GM12878 (cell line): ENCODE results near the gene IMMP2L. TPM values are rescaled to one million over a fixed set of nuclear protein-coding genes. Genes with fewer than 3 reads are reported as not detected.

ENCODE experiments used
- ATAC-seq: fragments of 200-7000 bp; cut with Tn5 transposase; 3 replicates; pipeline ENCODE4 v1.9.1; 2020; ENCODE audit warnings: mild to moderate bottlenecking, moderate library complexity
- BruUV-seq: library from RNA; stranded (reverse); fragments of 400-500 nt; replicated peaks from 2 replicates; lab custom pipeline; 2021; lab: Mats Ljungman, UMichigan
- CTCF ChIA-PET: fragments of 300-600 bp; sonication (Branson Sonifier 250); formaldehyde crosslinking; extraction: SDS; loops from one replicate; lab custom pipeline; 2021; ENCODE audit warnings: inconsistent platforms; lab: Yijun Ruan, JAX
- POLR2A ChIA-PET: fragments of 350-600 bp; formaldehyde crosslinking; extraction: SDS; loops from one replicate; lab custom pipeline; 2021; ENCODE audit warnings: inconsistent platforms; lab: Charles Lee
- RAD21 ChIA-PET: fragments of 300-600 bp; sonication (Branson Sonifier 250); formaldehyde crosslinking; loops from one replicate; lab custom pipeline; 2023; ENCODE audit warnings: antibody characterized with exemption; ENCODE audit not compliant: unreplicated experiment; lab: Charles Lee
- SMC1A ChIA-PET: fragments of 300-600 bp; sonication (Branson Sonifier 250); formaldehyde crosslinking; loops from one replicate; lab custom pipeline; 2023; ENCODE audit not compliant: unreplicated experiment, uncharacterized antibody; lab: Charles Lee
- DNase-seq: peaks from one replicate; pipeline ENCODE4 v3.0.0-alpha.2; 2011; ENCODE audit warnings: low read depth, low spot score
- FAIRE-seq: peaks from 3 replicates; lab custom pipeline; 2011; peaks lifted over from hg19 to GRCh38; lab: Jason Lieb, UNC
- H2AFZ ChIP-seq: 2 replicates; pipeline ENCODE4 v1.6.0; 2011; ENCODE audit warnings: low read depth, low read length, control low read depth; ENCODE audit not compliant: control insufficient read depth
- H3K27ac ChIP-seq: 2 replicates; pipeline ENCODE4 v1.5.1; 2011; ENCODE audit warnings: control low read depth; ENCODE audit not compliant: control insufficient read depth, insufficient read depth
- H3K27me3 ChIP-seq, 2 experiments: replicated peaks in 1 of 2; 2 replicates each; pipeline versions ENCODE4 v1.6.0 to v1.6.1; 2011; ENCODE audit warnings: low read length in 1 of 2; ENCODE audit not compliant: control insufficient read depth in 2 of 2, insufficient read depth in 2 of 2
- H3K36me3 ChIP-seq, 2 experiments: 2 replicates each; pipeline ENCODE4 v1.5.1; 2011; ENCODE audit warnings: low read length in 1 of 2; ENCODE audit not compliant: control insufficient read depth in 2 of 2, insufficient read depth in 2 of 2
- H3K4me1 ChIP-seq: 2 replicates; pipeline ENCODE4 v1.6.1; 2011; ENCODE audit warnings: mild to moderate bottlenecking, low read length, moderate library complexity, mixed read lengths; ENCODE audit not compliant: control insufficient read depth, insufficient read depth
- H3K4me2 ChIP-seq: 2 replicates; pipeline ENCODE4 v1.6.0; 2011; ENCODE audit warnings: control low read depth; ENCODE audit not compliant: control insufficient read depth, insufficient read depth
- H3K4me3 ChIP-seq: fragments of 200-600 bp; sonication (generic); 2 replicates; pipeline ENCODE4 v1.5.1; 2016
- H3K79me2 ChIP-seq: 2 replicates; pipeline ENCODE4 v1.6.0; 2011; ENCODE audit warnings: low read length; ENCODE audit not compliant: control insufficient read depth, insufficient read depth
- H3K9ac ChIP-seq: 2 replicates; pipeline ENCODE4 v1.8.0; 2011; ENCODE audit warnings: low read length, control low read depth, mixed read lengths; ENCODE audit not compliant: control insufficient read depth, insufficient read depth
- H3K9me3 ChIP-seq: replicated peaks from 3 replicates; pipeline ENCODE4 v1.5.1; 2011; ENCODE audit warnings: mild to moderate bottlenecking, low read length; ENCODE audit not compliant: control insufficient read depth, insufficient read depth
- H4K20me1 ChIP-seq: 2 replicates; pipeline ENCODE4 v1.6.0; 2011; ENCODE audit not compliant: control insufficient read depth, insufficient read depth
- CEBPB ChIP-seq, 2 experiments: fragments of 150-350 bp in 1 of 2; IDR thresholded peaks; 2 replicates each; pipeline ENCODE4 v1.6.1; 2012 to 2014; ENCODE audit warnings: low read depth in 2 of 2, low read length in 2 of 2, borderline replicate concordance in 1 of 2, inconsistent platforms in 1 of 2
- MYC ChIP-seq: IDR thresholded peaks from 2 replicates; pipeline ENCODE4 v1.6.1; 2011; ENCODE audit warnings: mild to moderate bottlenecking, low read length, moderate library complexity, inconsistent platforms; ENCODE audit not compliant: insufficient read depth, insufficient replicate concordance, insufficient read length, severe bottlenecking
- POLR2AphosphoS5 ChIP-seq: IDR thresholded peaks from 2 replicates; pipeline ENCODE4 v1.6.1; 2011; ENCODE audit warnings: mild to moderate bottlenecking, low read length, inconsistent platforms
- RCOR1 ChIP-seq: conservative IDR thresholded peaks from 2 replicates; pipeline ENCODE4 v1.6.1; 2012; ENCODE audit warnings: low read depth, low read length, improper control_type of control experiment
- RELA ChIP-seq: fragments of 450-650 bp; IDR thresholded peaks from 2 replicates; pipeline ENCODE4 v1.8.0; 2014; ENCODE audit warnings: borderline replicate concordance; ENCODE audit not compliant: partially characterized antibody
- SMARCA5 ChIP-seq: fragments of 450-650 bp; IDR thresholded peaks from 2 replicates; pipeline ENCODE4 v1.6.1; 2017; ENCODE audit warnings: mild to moderate bottlenecking
- WGBS: methylation state at CpG from one replicate; pipeline ENCODE4 v1.1.6; 2016; ENCODE audit warnings: low lambda C conversion rate; ENCODE audit not compliant: insufficient replicate concordance, insufficient coverage; ENCODE audit errors: missing lambda C conversion rate; 5-methylcytosine and 5-hydroxymethylcytosine counted together
- in situ Hi-C: fragments of 300-500 bp; cut with MboI; formaldehyde crosslinking; loops from 9 replicates; pipeline ENCODE4 v1.14.3; 2018; ENCODE audit warnings: mixed read lengths
- intact Hi-C: fragments of 100-400 bp; cut with micrococcal nuclease; formaldehyde crosslinking; loops from one replicate; pipeline ENCODE4 v1.14.2; 2022; ENCODE audit not compliant: unreplicated experiment
- polyA plus RNA-seq, 11 experiments: library from polyadenylated mRNA; depleted of rRNA in 4 of 11; unstranded in 6 of 11; stranded (reverse) in 5 of 11; fragments of >200 nt; fragmentation: Nextera tagmentation in 4 of 11; fragmentation: Illumina TruSeq in 1 of 11; extraction: Ambion mirVana in 4 of 11; extraction: Trizol in 1 of 11; gene quantifications; 1 replicate in 1 of 11; 2 replicates in 10 of 11; pipeline versions ENCODE4 v1.2.1 to v1.2.3, GENCODE V29; 2011 to 2016; ENCODE audit warnings: inconsistent platforms in 2 of 11, missing spikeins in 2 of 11, low read depth in 1 of 11
- total RNA-seq, 4 experiments: library from RNA; depleted of rRNA in 3 of 4; stranded (reverse); fragments of >200 nt in 3 of 4; fragmentation: Illumina TruSeq in 1 of 4; extraction: Trizol in 1 of 4; gene quantifications; 2 replicates each; pipeline versions ENCODE4 v1.2.1 to v1.2.3, GENCODE V29; 2013 to 2021
- TF ChIP-seq, protein P1 (sequence below): fragments of 450-650 bp; formaldehyde crosslinking; IDR thresholded peaks from 2 replicates; pipeline ENCODE4 v1.5.0; 2022; ENCODE audit warnings: mild to moderate bottlenecking, missing genetic modification characterization
- TF ChIP-seq, protein P2 (sequence below): fragments of 450-650 bp; formaldehyde crosslinking; IDR thresholded peaks from 2 replicates; pipeline ENCODE4 v1.4.0; 2022; ENCODE audit warnings: mild to moderate bottlenecking, moderate library complexity
- TF ChIP-seq, protein P3 (sequence below): fragments of 450-650 bp; IDR thresholded peaks from 2 replicates; pipeline ENCODE4 v1.6.1; 2018; ENCODE audit warnings: borderline replicate concordance, mild to moderate bottlenecking; ENCODE audit not compliant: partially characterized antibody

Gene IMMP2L
- total and polyA plus RNA-seq, 10 of the 15 experiments (the other 5 are each of a cell fraction or from before 2014, with no cell fraction given), result 12.6 to 46.3 (median 19.6) TPM

DNA sequence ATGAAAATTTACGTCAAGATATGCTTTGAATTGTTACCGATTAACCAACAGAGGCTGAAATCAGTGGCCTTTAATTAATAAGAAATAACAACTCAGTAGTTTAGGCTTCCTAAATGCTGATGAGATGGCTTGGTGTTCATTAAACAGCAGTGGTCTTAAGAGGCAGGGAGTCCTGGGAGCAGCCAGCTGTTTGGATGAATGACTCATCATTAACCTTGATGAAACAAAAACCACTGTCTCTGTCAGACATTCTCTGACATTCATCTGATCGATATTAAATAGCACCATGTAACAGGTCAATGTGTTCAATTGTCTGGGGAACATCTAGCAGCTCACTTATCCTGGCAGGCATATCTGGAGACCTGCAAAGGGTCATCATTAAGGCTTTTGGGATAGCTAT is 705.6 kb downstream of the IMMP2L start (continued):
- TF ChIP-seq, protein P1, sequence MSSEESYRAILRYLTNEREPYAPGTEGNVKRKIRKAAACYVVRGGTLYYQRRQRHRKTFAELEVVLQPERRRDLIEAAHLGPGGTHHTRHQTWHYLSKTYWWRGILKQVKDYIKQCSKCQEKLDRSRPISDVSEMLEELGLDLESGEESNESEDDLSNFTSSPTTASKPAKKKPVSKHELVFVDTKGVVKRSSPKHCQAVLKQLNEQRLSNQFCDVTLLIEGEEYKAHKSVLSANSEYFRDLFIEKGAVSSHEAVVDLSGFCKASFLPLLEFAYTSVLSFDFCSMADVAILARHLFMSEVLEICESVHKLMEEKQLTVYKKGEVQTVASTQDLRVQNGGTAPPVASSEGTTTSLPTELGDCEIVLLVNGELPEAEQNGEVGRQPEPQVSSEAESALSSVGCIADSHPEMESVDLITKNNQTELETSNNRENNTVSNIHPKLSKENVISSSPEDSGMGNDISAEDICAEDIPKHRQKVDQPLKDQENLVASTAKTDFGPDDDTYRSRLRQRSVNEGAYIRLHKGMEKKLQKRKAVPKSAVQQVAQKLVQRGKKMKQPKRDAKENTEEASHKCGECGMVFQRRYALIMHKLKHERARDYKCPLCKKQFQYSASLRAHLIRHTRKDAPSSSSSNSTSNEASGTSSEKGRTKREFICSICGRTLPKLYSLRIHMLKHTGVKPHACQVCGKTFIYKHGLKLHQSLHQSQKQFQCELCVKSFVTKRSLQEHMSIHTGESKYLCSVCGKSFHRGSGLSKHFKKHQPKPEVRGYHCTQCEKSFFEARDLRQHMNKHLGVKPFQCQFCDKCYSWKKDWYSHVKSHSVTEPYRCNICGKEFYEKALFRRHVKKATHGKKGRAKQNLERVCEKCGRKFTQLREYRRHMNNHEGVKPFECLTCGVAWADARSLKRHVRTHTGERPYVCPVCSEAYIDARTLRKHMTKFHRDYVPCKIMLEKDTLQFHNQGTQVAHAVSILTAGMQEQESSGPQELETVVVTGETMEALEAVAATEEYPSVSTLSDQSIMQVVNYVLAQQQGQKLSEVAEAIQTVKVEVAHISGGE (CRISPR knock-in tag), result no peak

DNA sequence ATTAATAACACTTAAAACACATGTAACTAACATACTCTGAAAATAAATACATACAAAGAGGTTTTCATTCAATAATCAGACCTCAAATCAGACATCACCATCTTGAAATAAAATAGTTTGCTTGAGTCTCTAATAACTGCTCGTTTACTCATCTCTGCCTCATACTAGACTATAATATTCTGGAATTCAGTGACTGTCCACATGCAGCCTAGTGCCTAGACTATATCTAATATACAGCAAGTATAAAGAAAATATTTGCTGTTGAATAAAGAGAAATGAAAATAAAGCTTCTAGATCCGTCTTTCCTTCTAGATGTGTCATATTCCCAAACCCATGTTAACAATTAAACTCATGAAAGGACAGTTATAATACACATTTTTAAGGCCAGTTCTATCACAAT is 707.6 kb downstream of the IMMP2L start:
- H2AFZ ChIP-seq, result no peak overlapping the region
- BruUV-seq, result no TSS peak
- H3K4me3 ChIP-seq, result no peak overlapping the region
- FAIRE-seq, result no peak
- no peak overlapping the region for H3K27ac ChIP-seq
- H3K9me3 ChIP-seq, result no peaks in the 10 kb centered on the region
- no peak overlapping the region for H3K4me2 ChIP-seq
- no peak for ATAC-seq
- H3K27me3 ChIP-seq, result no peaks in the 10 kb centered on the region
- RAD21 ChIA-PET, result no interaction called here
- intact Hi-C loops, result no loop called here
- no peaks in the 10 kb centered on the region for H4K20me1 ChIP-seq
- H3K79me2 ChIP-seq, result no peaks in the 10 kb centered on the region
- DNase-seq, result no peak
- CTCF ChIA-PET, result no interaction called here
- no peak overlapping the region for H3K9ac ChIP-seq
- no peaks in the 10 kb centered on the region for H3K36me3 ChIP-seq
- no peaks in the 10 kb centered on the region for H3K4me1 ChIP-seq
- 8% methylated on average over 2 of the region's 2 CpGs for WGBS
- in situ Hi-C loops, result no loop called here
- SMC1A ChIA-PET, result no interaction called here
- POLR2A ChIA-PET, result no interaction called here
- TF ChIP-seq, protein P1 (CRISPR knock-in tag), result no peak
- TF ChIP-seq, protein P2, sequence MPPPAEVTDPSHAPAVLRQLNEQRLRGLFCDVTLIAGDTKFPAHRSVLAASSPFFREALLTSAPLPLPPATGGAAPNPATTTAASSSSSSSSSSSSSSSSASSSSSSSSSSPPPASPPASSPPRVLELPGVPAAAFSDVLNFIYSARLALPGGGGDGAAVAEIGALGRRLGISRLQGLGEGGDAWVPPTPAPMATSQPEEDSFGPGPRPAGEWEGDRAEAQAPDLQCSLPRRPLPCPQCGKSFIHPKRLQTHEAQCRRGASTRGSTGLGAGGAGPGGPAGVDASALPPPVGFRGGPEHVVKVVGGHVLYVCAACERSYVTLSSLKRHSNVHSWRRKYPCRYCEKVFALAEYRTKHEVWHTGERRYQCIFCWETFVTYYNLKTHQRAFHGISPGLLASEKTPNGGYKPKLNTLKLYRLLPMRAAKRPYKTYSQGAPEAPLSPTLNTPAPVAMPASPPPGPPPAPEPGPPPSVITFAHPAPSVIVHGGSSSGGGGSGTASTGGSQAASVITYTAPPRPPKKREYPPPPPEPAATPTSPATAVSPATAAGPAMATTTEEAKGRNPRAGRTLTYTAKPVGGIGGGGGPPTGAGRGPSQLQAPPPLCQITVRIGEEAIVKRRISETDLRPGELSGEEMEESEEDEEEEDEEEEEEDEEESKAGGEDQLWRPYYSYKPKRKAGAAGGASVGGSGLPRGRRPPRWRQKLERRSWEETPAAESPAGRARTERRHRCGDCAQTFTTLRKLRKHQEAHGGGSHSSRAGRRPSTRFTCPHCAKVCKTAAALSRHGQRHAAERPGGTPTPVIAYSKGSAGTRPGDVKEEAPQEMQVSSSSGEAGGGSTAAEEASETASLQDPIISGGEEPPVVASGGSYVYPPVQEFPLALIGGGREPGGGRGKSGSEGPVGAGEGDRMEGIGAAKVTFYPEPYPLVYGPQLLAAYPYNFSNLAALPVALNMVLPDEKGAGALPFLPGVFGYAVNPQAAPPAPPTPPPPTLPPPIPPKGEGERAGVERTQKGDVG, result no peak
- no peak for TF ChIP-seq SMARCA5
- no peak for TF ChIP-seq CEBPB (IDR thresholded peaks at IDR 0.05; ENCODE audit: borderline replicate concordance in 1 of 2, low read depth in 2 of 2, low read length in 2 of 2)
- no peak for TF ChIP-seq RCOR1
- TF ChIP-seq, protein P3, sequence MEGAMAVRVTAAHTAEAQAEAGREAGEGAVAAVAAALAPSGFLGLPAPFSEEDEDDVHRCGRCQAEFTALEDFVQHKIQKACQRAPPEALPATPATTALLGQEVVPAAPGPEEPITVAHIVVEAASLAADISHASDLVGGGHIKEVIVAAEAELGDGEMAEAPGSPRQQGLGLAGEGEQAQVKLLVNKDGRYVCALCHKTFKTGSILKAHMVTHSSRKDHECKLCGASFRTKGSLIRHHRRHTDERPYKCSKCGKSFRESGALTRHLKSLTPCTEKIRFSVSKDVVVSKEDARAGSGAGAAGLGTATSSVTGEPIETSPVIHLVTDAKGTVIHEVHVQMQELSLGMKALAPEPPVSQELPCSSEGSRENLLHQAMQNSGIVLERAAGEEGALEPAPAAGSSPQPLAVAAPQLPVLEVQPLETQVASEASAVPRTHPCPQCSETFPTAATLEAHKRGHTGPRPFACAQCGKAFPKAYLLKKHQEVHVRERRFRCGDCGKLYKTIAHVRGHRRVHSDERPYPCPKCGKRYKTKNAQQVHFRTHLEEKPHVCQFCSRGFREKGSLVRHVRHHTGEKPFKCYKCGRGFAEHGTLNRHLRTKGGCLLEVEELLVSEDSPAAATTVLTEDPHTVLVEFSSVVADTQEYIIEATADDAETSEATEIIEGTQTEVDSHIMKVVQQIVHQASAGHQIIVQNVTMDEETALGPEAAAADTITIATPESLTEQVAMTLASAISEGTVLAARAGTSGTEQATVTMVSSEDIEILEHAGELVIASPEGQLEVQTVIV, result no peak
- TF ChIP-seq POLR2AphosphoS5, result no peak
- no peak for TF ChIP-seq MYC
- no peak for TF ChIP-seq RELA
